ENCODE results near the gene LHPP. TPM values are rescaled to one million over a fixed set of nuclear protein-coding genes. Genes with fewer than 3 reads are reported as not detected.

Gene LHPP, protein sequence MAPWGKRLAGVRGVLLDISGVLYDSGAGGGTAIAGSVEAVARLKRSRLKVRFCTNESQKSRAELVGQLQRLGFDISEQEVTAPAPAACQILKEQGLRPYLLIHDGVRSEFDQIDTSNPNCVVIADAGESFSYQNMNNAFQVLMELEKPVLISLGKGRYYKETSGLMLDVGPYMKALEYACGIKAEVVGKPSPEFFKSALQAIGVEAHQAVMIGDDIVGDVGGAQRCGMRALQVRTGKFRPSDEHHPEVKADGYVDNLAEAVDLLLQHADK
- 9.7 and 12.5 TPM in 2 replicates for total RNA-seq

DNA sequence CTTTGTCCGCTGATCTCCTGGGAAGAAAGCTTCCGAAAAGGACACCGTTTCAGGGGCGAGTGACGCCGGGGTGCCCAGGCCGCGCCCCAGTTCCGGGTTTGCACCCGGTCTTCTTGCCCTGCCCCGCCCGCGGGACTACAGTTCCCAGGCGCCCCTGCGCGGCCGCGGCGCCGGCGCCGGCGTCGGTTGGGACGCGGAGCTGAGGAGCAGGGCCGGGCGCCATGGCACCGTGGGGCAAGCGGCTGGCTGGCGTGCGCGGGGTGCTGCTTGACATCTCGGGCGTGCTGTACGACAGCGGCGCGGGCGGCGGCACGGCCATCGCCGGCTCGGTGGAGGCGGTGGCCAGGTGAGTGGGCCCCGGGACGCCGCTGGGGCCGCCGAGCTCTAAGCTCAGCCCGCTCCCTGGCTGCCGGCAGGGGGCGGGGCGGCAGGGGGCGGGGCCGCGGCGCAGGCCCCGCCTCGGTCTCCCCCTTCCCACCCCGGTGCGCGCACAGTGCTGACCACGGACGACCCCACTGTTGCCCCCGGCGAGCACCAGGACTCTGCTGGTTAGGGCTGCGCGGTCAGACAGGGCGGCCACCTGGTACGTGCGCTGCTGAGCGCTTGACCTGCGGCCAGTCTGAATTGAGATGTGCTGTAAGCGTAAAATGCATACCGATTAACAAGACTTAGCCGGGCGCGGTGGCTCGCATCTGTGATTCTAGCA, at the start of gene LHPP:
Gene LHPP, plus strand, starts transcription at position 182 of the 706 bp plus-strand sequence. Its CDS starts 40 bp downstream, at position 222.
- TF ChIP-seq, protein P1, sequence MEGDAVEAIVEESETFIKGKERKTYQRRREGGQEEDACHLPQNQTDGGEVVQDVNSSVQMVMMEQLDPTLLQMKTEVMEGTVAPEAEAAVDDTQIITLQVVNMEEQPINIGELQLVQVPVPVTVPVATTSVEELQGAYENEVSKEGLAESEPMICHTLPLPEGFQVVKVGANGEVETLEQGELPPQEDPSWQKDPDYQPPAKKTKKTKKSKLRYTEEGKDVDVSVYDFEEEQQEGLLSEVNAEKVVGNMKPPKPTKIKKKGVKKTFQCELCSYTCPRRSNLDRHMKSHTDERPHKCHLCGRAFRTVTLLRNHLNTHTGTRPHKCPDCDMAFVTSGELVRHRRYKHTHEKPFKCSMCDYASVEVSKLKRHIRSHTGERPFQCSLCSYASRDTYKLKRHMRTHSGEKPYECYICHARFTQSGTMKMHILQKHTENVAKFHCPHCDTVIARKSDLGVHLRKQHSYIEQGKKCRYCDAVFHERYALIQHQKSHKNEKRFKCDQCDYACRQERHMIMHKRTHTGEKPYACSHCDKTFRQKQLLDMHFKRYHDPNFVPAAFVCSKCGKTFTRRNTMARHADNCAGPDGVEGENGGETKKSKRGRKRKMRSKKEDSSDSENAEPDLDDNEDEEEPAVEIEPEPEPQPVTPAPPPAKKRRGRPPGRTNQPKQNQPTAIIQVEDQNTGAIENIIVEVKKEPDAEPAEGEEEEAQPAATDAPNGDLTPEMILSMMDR (IDR thresholded peaks at IDR 0.05; ENCODE audit: insufficient read depth, low read depth, low read length), result peak; percentile 3
- DNase-seq (ENCODE audit: low read depth), result peak; percentile 64
- H3K4me3 ChIP-seq (ENCODE audit: low read depth, low read length), result peak within 1 kb of the TSS; percentile 83

DNA sequence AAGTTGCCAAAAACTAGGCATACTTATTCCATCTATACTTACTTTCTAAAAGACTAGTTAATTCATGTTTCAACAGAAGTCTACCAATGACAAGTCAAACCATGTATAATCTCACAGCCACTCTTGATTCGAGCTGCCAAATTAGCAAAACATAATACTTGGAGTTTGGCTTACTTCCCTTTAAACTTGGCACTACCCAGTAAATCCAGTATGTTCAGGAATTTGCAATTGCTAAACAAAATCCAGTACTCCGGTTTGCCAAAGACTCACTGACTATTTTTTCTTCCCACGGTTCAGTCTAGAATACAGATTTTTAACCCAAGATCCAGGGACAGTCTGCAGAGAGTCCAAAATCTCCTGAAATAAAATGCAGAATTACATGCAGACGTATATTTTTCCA, 47.5 kb upstream of the LHPP start:
- TF ChIP-seq, protein P1 (IDR thresholded peaks at IDR 0.05; ENCODE audit: insufficient read depth, low read depth, low read length), result no peak
- H3K4me3 ChIP-seq (ENCODE audit: low read depth, low read length), result no peak overlapping the region
- DNase-seq (ENCODE audit: low read depth), result peak; percentile 16

DNA sequence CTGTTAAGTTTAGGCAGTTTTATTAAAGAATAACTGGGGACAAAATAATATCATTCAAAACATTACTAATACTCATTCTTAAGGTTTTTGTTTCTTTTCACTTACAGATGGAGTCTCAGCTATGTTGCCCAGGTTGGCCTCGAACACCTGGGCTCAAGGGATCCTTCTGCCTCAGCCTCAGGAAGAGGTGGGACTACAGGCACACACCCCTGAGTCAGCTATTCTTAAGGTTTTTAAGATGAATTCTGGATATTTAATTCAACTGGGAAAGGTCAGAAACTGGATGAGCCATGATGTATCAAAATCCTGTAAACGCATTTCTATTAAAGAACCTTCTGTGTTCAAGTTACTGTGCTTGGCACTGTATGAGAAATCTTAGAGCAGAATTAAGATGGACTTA, 46.4 kb upstream of the LHPP start:
- no peak for DNase-seq (ENCODE audit: low read depth)
- TF ChIP-seq, protein P1 (IDR thresholded peaks at IDR 0.05; ENCODE audit: insufficient read depth, low read depth, low read length), result no peak
- no peak overlapping the region for H3K4me3 ChIP-seq (ENCODE audit: low read depth, low read length)

DNA sequence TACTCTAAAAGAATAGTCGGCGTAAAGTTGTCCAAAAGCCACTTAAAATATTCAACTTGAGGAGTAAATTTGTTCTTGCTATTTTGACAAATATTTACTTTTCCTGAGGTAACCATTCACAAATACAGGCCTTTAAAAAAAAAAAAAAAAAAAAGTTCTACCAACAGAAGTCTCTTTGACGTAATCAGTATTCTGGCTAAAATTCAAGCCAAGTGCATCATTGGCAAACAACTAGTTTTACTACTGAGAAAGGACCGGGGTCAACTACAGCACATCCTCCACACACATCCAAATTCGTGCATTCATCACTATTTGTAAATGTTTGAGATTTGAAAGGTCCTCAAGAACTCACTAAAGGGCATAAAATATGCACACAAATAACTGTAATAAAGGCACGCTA, 44.9 kb upstream of the LHPP start:
- TF ChIP-seq, protein P1 (IDR thresholded peaks at IDR 0.05; ENCODE audit: insufficient read depth, low read depth, low read length), result no peak
- peak overlapping the region; percentile 77 for H3K4me3 ChIP-seq (ENCODE audit: low read depth, low read length)
- peak; percentile 81 for DNase-seq (ENCODE audit: low read depth)

DNA sequence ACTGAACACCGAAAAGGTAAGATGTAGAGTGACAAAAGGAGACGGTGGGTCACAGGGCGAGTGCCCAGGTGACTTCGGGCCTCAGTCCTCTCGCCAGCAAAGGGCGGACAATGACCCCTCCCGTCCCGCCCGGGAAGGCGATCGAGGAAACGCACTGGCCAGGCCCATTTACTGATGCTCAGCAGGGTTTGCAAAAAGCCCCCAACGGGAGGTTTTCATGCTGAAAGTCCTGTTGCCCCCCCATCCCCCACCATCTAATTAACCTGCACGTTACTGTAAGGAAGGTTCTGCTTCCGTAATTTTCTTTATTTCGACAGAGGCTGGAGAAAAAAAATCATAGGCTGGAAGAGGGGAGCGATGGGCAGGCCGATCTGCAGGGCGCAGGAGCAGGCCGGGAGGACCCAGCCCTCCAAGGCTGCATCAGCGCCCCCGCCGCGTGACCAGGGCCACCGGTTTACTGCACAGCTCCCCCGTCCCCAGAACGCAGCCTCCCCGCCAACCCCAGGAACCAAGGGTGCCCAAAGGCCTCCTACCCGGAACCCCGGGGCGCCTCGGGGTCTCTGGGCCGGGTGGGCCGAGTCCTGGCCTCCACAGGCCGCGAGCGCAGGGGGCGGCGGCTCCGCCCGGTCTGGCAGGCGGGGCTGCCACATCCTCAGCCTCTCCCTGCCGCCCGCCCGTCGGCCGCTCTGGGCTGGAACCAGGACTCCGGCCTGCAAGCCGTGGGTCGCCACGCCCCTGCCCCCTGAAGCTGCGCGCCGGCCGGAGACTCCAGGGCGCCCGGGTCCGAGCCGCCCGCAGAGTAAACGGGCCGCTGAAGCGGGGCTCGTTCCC, 43.5 kb upstream of the LHPP start:
- TF ChIP-seq, protein P1 (IDR thresholded peaks at IDR 0.05; ENCODE audit: insufficient read depth, low read depth, low read length), result no peak
- H3K4me3 ChIP-seq (ENCODE audit: low read depth, low read length), result peak overlapping the region; percentile 77
- DNase-seq (ENCODE audit: low read depth), result peak; percentile 71

DNA sequence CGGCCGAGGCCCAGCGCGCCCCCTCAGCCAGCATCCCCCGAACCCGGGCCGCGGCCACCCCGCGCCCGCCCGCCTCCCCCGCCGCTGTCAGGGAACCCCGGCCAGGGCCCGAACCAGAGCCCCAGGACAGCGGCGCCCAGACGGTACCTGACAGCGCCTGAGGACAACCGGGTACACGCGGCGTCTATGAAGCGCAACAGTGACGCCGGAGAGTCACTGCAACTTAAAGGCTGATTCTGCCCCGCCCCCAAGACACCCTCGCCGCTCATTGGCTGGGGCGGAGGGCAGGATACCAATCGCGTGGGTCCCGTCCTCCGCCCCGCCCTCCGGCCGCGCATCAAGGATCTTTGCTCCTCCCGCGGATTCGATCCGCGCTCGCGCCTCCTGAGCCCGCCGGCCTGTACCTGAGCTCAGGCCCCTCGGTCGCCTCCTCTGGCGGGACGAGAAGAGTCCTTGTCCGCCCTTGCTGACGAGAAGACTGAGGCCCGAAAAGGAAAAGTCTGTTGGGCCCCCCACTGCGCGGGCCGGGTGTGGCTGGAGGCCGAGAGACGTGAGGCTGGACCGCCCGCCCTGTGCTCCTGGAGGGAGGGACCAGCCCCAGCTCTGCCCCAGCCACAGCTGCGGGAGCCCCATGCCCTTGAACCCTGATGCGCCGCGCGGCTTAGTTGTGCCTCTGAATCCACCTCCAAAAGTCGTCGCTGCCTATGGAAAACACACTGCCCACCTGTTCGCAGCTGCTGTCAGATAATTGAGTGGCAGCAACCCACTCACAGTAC, 42.7 kb upstream of the LHPP start, which contains the start of gene OAT:
Gene OAT, minus strand, starts transcription at position 198 of the 776 bp plus-strand sequence. CDS start 6,752 bp downstream, outside the sequence.
- TF ChIP-seq, protein P1 (IDR thresholded peaks at IDR 0.05; ENCODE audit: insufficient read depth, low read depth, low read length), result peak; percentile 5
- peak within 1 kb of the TSS; percentile 77 for H3K4me3 ChIP-seq (ENCODE audit: low read depth, low read length)
- peak; percentile 94 for DNase-seq (ENCODE audit: low read depth)

Measured in fibroblast of villous mesenchyme (primary cell).